Fibroblast of the aortic adventitia (primary cell): ENCODE data around the gene MX2. TPM values are rescaled to one million over a fixed set of nuclear protein-coding genes. Genes with fewer than 3 reads are reported as not detected.

ENCODE experiments used
- DNase-seq: peaks from one replicate; pipeline ENCODE4 v3.0.0-alpha.2; 2010; ENCODE audit warnings: low read depth
- H3K4me3 ChIP-seq: 2 replicates; pipeline ENCODE4 v1.5.1; 2011; ENCODE audit warnings: low read depth, mild to moderate bottlenecking, control low read depth, low read length, moderate library complexity
- CTCF ChIP-seq: IDR thresholded peaks from 2 replicates; pipeline ENCODE4 v1.5.1; 2011; ENCODE audit warnings: mild to moderate bottlenecking, low read length, control low read depth, inconsistent platforms; ENCODE audit not compliant: insufficient read depth
- total RNA-seq: library from RNA; depleted of rRNA; stranded (reverse); fragments of >200 nt; gene quantifications from 2 replicates; pipeline ENCODE4 v1.2.3, GENCODE V29; 2012; ENCODE audit warnings: low replicate concordance

Gene MX2
- total RNA-seq, 1 donor, result 4.2 TPM

- DNase-seq, result no peak
- no peak for TF ChIP-seq CTCF
- peak overlapping the region; percentile 69 for H3K4me3 ChIP-seq
Measured at GRCh38 chr21:41426676-41427404, 65.0 kb downstream of the MX2 start.

DNA sequence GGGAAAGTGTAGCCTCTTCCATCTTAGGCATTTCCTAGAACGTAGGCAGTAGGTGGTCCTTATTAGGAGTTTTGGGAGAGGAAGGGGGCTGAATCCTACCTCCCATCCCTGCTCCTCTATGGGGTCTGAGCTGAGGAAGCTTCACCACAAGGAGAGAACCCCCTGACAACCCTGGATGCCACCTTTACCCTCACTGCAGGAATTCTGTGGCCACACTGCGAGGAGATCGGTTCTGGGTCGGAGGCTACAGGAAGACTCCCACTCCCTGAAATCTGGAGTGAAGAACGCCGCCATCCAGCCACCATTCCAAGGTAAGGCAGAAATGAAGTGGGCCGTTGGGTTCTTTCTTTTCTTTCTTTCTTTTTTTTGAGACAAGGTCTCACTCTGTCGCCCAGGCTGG is 65.7 kb downstream of the MX2 start:
- no peak overlapping the region for H3K4me3 ChIP-seq
- DNase-seq, result no peak
- TF ChIP-seq CTCF, result no peak

DNA sequence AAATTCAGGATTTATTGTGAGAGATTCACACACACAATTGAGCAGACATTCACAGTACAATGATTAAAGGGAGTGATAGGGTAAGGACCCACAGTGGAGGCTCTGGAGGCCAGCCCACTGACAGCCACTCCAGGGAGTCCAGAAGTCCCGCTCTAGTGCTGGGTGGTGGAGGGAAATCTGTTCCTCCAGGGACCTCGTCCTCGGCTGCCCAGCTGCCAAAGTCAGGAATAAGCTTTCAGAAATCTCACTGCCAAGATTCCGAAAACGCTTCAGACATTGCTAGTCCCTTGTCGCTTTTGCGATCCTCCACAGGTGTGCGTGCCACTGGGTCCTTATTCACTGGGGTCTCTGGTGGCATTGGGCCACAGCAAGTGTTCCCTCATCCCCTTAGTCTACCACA is 66.5 kb downstream of the MX2 start:
- H3K4me3 ChIP-seq, result no peak overlapping the region
- no peak for DNase-seq

GRCh38 chr21:41428847-41429246 is 67.0 kb downstream of the MX2 start:
- TF ChIP-seq CTCF, result no peak
- DNase-seq, result no peak

More for the DNA sequence above, 66.5 kb downstream of the MX2 start:
- TF ChIP-seq CTCF, result no peak

DNA sequence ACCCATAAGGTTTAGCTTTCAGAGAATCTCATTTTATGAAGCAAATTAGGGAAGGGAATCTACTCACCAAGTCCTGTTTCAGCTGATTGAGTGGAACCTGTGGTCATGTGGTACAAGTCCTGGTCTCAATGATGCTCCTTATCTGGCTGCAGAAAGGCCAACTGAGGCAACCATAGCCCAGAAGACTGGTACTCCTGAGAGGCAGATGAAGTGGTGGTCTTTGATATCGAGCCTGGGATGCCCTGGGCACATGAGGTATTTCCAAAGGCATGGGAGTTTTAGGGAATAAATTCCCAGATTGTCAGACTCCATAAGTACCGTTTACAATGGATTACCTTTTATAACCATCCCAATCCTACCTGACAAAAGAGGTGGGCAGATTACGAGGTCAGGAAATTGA is 67.5 kb downstream of the MX2 start:
- no peak for DNase-seq
- no peak overlapping the region for H3K4me3 ChIP-seq
- no peak for TF ChIP-seq CTCF

More at GRCh38 chr21:41428847-41429246, 67.0 kb downstream of the MX2 start:
- no peak overlapping the region for H3K4me3 ChIP-seq

GRCh38 chr21:41429925-41430491 is 68.2 kb downstream of the MX2 start:
- no peak for TF ChIP-seq CTCF
- DNase-seq, result no peak
- H3K4me3 ChIP-seq, result no peak overlapping the region
